HEK293 (cell line): ENCODE results near the gene SCGB1C2.

ENCODE experiments used
- CTCF ChIA-PET: fragments of 350-600 bp; formaldehyde crosslinking; extraction: SDS; loops from one replicate; lab custom pipeline; 2021; ENCODE audit warnings: antibody characterized with exemption; lab: Yijun Ruan, JAX
- POLR2A ChIA-PET: fragments of 300-600 bp; formaldehyde crosslinking; extraction: SDS; loops from one replicate; lab custom pipeline; 2020; ENCODE audit warnings: antibody characterized with exemption, inconsistent platforms; lab: Yijun Ruan, JAX
- H3K27ac ChIP-seq: fragments of 200-500 bp; sonication (Bioruptor generic); 2 replicates; pipeline ENCODE4 v1.5.1; 2014; ENCODE audit warnings: low read depth, low read length, control low read depth, inconsistent platforms; ENCODE audit errors: extremely low read depth
- H3K36me3 ChIP-seq, 2 experiments: fragments of 200-500 bp in 1 of 2; sonication (Bioruptor generic) in 1 of 2; 1 replicate in 1 of 2; 2 replicates in 1 of 2; pipeline ENCODE4 v1.5.1; 2014 to 2017; ENCODE audit warnings: inconsistent platforms in 2 of 2, low read length in 2 of 2; ENCODE audit not compliant: control insufficient read depth in 2 of 2, insufficient read depth in 1 of 2
- H3K4me1 ChIP-seq: fragments of 200-500 bp; sonication (Bioruptor generic); 2 replicates; pipeline ENCODE4 v1.5.1; 2014; ENCODE audit warnings: mild to moderate bottlenecking, low read length, inconsistent platforms; ENCODE audit not compliant: control insufficient read depth, insufficient read depth
- H3K4me3 ChIP-seq: 2 replicates; pipeline ENCODE4 v1.5.1; 2011; ENCODE audit warnings: low read depth, mild to moderate bottlenecking, control low read depth, low read length, moderate library complexity
- H3K9me3 ChIP-seq: fragments of 200-500 bp; sonication (Bioruptor generic); 2 replicates; pipeline ENCODE4 v1.5.1; 2014; ENCODE audit warnings: low read depth, low read length, inconsistent platforms; ENCODE audit not compliant: control insufficient read depth, insufficient read depth
- BCL11A ChIP-seq: fragments of 450-650 bp; formaldehyde crosslinking; IDR thresholded peaks from 2 replicates; pipeline ENCODE4 v1.5.1; 2016; ENCODE audit warnings: low read depth, missing biosample characterization, missing genetic modification characterization
- EGR2 ChIP-seq: fragments of 450-650 bp; formaldehyde crosslinking; IDR thresholded peaks from 2 replicates; pipeline ENCODE4 v1.5.1; 2016; ENCODE audit warnings: low read depth, missing biosample characterization, missing genetic modification characterization
- GLI2 ChIP-seq: fragments of 450-650 bp; formaldehyde crosslinking; IDR thresholded peaks from 2 replicates; pipeline ENCODE4; 2017; ENCODE audit warnings: missing biosample characterization, missing genetic modification characterization, low read depth, borderline replicate concordance
- GLIS2 ChIP-seq: fragments of 450-650 bp; formaldehyde crosslinking; IDR thresholded peaks from 2 replicates; pipeline ENCODE4 v1.5.1; 2016; ENCODE audit warnings: missing biosample characterization, missing genetic modification characterization
- HOXD13 ChIP-seq: sonication (generic); formaldehyde crosslinking; IDR thresholded peaks from 2 replicates; pipeline ENCODE4 v1.8.0; 2022; ENCODE audit warnings: missing genetic modification reagents, borderline replicate concordance
- KLF16 ChIP-seq: fragments of 450-650 bp; formaldehyde crosslinking; IDR thresholded peaks from 2 replicates; pipeline ENCODE4 v1.5.1; 2017; ENCODE audit warnings: missing biosample characterization, missing genetic modification characterization
- OVOL3 ChIP-seq: fragments of 450-650 bp; formaldehyde crosslinking; IDR thresholded peaks from 2 replicates; pipeline ENCODE4 v1.5.1; 2016; ENCODE audit warnings: missing biosample characterization, missing genetic modification characterization
- SCRT1 ChIP-seq: fragments of 450-650 bp; formaldehyde crosslinking; IDR thresholded peaks from 2 replicates; pipeline ENCODE4 v1.5.1; 2016; ENCODE audit warnings: missing biosample characterization, missing genetic modification characterization, borderline replicate concordance
- SP2 ChIP-seq: fragments of 450-650 bp; formaldehyde crosslinking; IDR thresholded peaks from 2 replicates; pipeline ENCODE4 v1.5.1; 2016; ENCODE audit warnings: missing biosample characterization, missing genetic modification characterization
- SP7 ChIP-seq: fragments of 450-650 bp; formaldehyde crosslinking; IDR thresholded peaks from 2 replicates; pipeline ENCODE4 v1.5.1; 2016; ENCODE audit warnings: missing biosample characterization, missing genetic modification characterization
- ZBTB48 ChIP-seq: fragments of 450-650 bp; formaldehyde crosslinking; IDR thresholded peaks from 2 replicates; pipeline ENCODE4 v1.5.1; 2016; ENCODE audit warnings: missing biosample characterization, missing genetic modification characterization
- ZFP3 ChIP-seq: fragments of 450-650 bp; formaldehyde crosslinking; IDR thresholded peaks from 2 replicates; pipeline ENCODE4 v1.5.1; 2016; ENCODE audit warnings: low read depth, missing biosample characterization, missing genetic modification characterization
- ZNF174 ChIP-seq: fragments of 450-650 bp; formaldehyde crosslinking; IDR thresholded peaks from 2 replicates; pipeline ENCODE4 v1.5.0; 2017; ENCODE audit warnings: missing biosample characterization, mild to moderate bottlenecking, missing genetic modification characterization
- ZNF221 ChIP-seq: fragments of 450-650 bp; formaldehyde crosslinking; IDR thresholded peaks from 2 replicates; pipeline ENCODE4 v1.5.1; 2017; ENCODE audit warnings: missing biosample characterization, missing genetic modification characterization, borderline replicate concordance
- ZNF48 ChIP-seq: fragments of 450-650 bp; formaldehyde crosslinking; IDR thresholded peaks from 2 replicates; pipeline ENCODE4 v1.5.1; 2016; ENCODE audit warnings: missing biosample characterization, missing genetic modification characterization
- ZNF558 ChIP-seq: fragments of 450-650 bp; formaldehyde crosslinking; IDR thresholded peaks from 2 replicates; pipeline ENCODE4 v1.5.1; 2016; ENCODE audit warnings: missing biosample characterization, missing genetic modification characterization
- ZNF561 ChIP-seq: fragments of 450-650 bp; IDR thresholded peaks from 2 replicates; pipeline ENCODE4 v1.5.1; 2018; ENCODE audit warnings: missing biosample characterization, missing genetic modification characterization, borderline replicate concordance
- ZNF837 ChIP-seq: fragments of 450-650 bp; formaldehyde crosslinking; IDR thresholded peaks from 2 replicates; pipeline ENCODE4 v1.5.1; 2016; ENCODE audit warnings: missing biosample characterization, missing genetic modification characterization
- TF ChIP-seq, protein P1 (sequence below): fragments of 450-650 bp; formaldehyde crosslinking; optimal IDR thresholded peaks from 2 replicates; pipeline ENCODE3; 2016; ENCODE audit warnings: missing biosample characterization, mild to moderate bottlenecking, missing genetic modification characterization
- TF ChIP-seq, protein P2 (sequence below): fragments of 450-650 bp; formaldehyde crosslinking; IDR thresholded peaks from 2 replicates; pipeline ENCODE4 v1.5.1; 2017; ENCODE audit warnings: missing biosample characterization, missing genetic modification characterization

The SCGB1C2 gene

DNA sequence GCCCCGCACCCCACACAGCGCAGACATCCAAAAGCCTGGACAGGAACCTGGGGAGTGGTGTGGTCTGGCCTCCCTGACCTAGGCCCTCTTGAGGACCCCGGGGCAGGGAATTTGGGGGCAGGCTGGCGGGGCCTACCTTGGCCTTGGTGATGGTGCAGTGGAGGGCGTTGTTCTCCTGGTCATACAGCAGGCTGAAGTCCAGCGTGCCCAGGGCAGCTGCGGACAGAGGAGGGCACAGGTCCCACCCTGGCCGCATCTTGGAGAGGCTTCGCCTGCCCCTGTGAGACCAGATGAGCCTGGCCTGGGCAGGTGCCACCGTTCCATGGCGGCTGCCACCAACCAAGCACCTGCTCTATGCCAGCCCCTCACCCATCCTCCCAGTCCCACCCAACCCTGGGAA lies 35.0 kb downstream of the SCGB1C2 start:
- POLR2A ChIA-PET = no interaction called here
- no peaks in the 10 kb centered on the region for H3K9me3 ChIP-seq
- no peak overlapping the region for H3K4me3 ChIP-seq
- CTCF ChIA-PET = interaction anchor here (0.8 to 1.1 kb wide), 3 partner anchors 10 to 824 kb away, joined by 3 read pairs; partner anchors contain the start of gene TIMM22
- H3K27ac ChIP-seq = no peak overlapping the region
- H3K4me1 ChIP-seq = no peaks in the 10 kb centered on the region
- H3K36me3 ChIP-seq = no peaks in the 10 kb centered on the region
- TF ChIP-seq ZNF48 (tag by site-specific recombination) = no peak
- TF ChIP-seq ZNF221 (tag by site-specific recombination) = no peak
- TF ChIP-seq KLF16 (tag by site-specific recombination) = no peak
- TF ChIP-seq ZNF174 (tag by site-specific recombination) = no peak
- no peak for TF ChIP-seq ZNF561
- TF ChIP-seq, protein P1, sequence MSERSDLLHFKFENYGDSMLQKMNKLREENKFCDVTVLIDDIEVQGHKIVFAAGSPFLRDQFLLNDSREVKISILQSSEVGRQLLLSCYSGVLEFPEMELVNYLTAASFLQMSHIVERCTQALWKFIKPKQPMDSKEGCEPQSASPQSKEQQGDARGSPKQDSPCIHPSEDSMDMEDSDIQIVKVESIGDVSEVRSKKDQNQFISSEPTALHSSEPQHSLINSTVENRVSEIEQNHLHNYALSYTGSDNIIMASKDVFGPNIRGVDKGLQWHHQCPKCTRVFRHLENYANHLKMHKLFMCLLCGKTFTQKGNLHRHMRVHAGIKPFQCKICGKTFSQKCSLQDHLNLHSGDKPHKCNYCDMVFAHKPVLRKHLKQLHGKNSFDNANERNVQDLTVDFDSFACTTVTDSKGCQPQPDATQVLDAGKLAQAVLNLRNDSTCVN (tag by site-specific recombination) = no peak
- TF ChIP-seq SCRT1 (tag by site-specific recombination) = no peak
- no peak for TF ChIP-seq GLI2 (tag by site-specific recombination)
- no peak for TF ChIP-seq BCL11A (tag by site-specific recombination)
- no peak for TF ChIP-seq EGR2
- no peak for TF ChIP-seq ZNF837

DNA sequence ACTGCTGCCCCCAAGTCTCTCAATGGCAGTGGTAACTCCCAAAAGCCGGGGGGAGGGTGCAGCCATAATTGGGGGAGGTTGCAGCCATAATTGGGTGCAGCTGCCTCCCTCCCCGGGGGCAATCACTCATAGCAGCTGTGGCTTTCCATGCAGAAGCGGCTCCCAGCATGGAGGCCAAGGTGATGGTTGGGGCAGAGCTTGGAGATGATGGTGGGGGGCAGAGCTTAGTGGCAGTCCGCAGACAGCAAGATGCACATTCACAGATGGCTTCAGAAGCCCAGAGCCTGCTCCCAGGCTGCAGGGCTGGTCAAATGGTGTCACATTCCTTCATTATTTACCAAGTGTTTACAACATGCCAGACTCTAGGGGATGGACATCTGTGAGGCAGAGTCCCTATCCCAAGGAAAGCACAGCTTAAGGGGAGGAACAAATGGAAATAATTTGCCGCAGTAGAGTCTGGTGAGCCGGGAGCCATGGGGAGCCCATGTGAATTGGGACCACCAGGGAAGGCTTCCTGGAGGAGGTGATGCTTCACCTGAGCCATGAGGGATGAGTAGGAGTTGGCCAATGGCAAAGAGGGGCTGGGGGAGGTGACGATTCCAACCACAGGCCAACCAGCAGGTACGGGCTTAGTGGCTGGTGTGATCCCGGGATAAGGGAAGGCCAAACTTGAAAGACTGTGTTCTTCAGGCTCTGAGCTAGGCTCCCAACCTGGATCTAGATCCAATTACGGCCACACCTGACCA lies 36.0 kb downstream of the SCGB1C2 start:
- Histone ChIP-seq H3K4me1 (no peaks in the 10 kb centered on the region), H3K9me3 (no peaks in the 10 kb centered on the region), H3K36me3 (no peaks in the 10 kb centered on the region), H3K27ac (no peak overlapping the region), H3K4me3 (no peak overlapping the region)
- TF ChIP-seq ZBTB48 (tag by site-specific recombination) (no peak), SP7 (tag by site-specific recombination) (no peak), HOXD13 (CRISPR knock-in tag) (no peak), ZFP3 (tag by site-specific recombination) (peak; percentile 53; the same call in 1 of the 2 replicates), ZNF558 (tag by site-specific recombination) (no peak)
- TF ChIP-seq, protein P2, sequence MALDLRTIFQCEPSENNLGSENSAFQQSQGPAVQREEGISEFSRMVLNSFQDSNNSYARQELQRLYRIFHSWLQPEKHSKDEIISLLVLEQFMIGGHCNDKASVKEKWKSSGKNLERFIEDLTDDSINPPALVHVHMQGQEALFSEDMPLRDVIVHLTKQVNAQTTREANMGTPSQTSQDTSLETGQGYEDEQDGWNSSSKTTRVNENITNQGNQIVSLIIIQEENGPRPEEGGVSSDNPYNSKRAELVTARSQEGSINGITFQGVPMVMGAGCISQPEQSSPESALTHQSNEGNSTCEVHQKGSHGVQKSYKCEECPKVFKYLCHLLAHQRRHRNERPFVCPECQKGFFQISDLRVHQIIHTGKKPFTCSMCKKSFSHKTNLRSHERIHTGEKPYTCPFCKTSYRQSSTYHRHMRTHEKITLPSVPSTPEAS (tag by site-specific recombination) = no peak
- ChIA-PET CTCF (interaction anchor here (0.8 to 1.6 kb wide), 5 partner anchors 11 to 823 kb away, joined by 3 to 4 read pairs (median 3); partner anchors contain the start of gene TIMM22), POLR2A (no interaction called here)

DNA sequence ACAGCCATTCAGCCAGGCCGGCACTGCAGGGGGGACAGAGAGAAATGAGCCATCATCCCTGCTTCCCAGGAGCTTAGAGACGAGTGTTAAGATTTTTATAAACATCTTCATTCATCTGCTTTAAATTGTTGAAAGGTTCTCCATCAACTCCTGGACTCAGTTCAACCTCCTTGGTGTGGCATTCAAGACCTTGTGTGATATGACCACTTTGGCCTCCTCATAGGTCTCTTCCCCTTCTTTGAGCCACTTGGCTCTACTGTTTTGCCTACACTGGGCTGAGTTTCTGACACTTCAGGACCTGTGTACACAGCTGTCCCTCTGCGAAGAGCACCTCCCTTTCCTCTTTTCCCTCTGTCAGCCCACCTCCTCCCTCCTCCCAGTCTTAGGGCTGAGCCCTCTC lies 39.8 kb downstream of the SCGB1C2 start:
- Histone ChIP-seq H3K4me3 (no peak overlapping the region), H3K36me3 (no peaks in the 10 kb centered on the region), H3K9me3 (no peaks in the 10 kb centered on the region), H3K4me1 (no peaks in the 10 kb centered on the region), H3K27ac (no peak overlapping the region)
- ChIA-PET POLR2A (no interaction called here), CTCF (no interaction called here)
- TF ChIP-seq SP2 (tag by site-specific recombination) (0 out of 2 replicates have a peak, but pooled peaks have one; percentile 8), OVOL3 (tag by site-specific recombination) (no peak), GLIS2 (tag by site-specific recombination) (no peak)
